GM15510 (cell line): ENCODE measurements around the gene MTMR4.
A peak's percentile ranks its signal among the peaks of the same experiment; 100 is the strongest.

Source experiments
- POLR2A ChIP-seq: IDR thresholded peaks from 3 replicates; pipeline ENCODE4 v1.6.1; 2011; ENCODE audit warnings: borderline replicate concordance; ENCODE audit not compliant: insufficient read length; ENCODE audit errors: extremely low read depth

The MTMR4 gene

DNA sequence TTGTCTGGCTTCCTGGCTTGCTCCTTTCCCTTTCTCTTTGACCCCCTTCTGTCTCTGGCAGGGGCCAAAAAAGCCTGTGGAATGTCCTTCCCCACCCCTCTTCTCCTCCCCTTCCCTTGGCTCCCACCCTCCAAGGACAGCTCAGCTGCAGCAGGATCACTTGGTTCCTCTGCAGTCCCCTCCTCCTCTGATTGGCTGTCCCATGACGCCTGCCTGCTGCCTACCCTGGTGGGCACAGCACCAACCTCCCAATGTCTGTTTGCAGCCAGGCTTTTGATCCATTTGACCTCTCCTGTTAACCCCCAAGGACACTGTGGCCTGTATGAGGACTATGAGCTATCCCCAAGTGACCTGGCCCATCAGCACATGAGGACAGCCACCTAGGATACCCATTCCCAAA, 14.8 kb upstream of the MTMR4 start:
- TF ChIP-seq POLR2A = no peak

DNA sequence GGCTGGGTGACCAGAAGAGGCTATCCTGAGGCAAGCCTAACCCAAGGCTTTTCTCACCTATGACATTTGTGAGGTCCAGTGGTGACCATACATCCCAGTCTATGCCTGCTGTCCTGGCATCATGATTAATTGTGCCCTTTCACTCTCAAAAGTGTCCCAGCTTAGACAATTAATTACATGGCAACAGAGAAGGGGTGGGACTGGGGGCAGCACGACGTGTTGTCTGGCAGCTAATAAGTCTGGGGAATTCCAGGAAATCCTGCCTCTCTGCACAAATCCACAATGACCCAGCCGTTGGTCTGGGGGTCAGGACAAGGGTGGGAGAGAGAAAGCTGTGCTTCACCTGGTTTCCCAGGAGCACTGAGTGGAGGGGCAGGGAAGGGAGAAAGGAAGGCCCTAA, 14.0 kb upstream of the MTMR4 start:
- no peak for TF ChIP-seq POLR2A

DNA sequence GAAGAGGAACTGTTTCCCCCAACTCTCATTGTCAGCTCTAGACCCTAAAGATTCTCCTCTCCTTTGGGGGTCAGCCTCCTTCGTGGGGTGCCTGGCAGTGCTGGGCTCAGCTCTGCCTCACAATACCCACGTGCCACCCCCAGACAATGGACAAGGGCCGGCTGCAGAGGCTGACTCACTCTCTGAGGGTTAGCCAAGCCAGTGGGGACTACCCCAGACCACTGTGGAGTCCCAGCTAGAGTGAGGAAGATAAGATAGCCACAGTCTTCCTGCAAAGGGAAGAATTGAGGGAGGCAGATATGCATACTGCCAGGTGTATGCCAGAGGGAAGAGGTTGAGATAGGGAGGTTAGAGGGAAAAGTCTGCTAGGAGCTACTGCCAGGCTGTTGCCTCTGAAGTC, 13.5 kb upstream of the MTMR4 start:
- TF ChIP-seq POLR2A = no peak

GRCh38 chr17:58527306-58527705, 12.9 kb upstream of the MTMR4 start:
- no peak for TF ChIP-seq POLR2A

DNA sequence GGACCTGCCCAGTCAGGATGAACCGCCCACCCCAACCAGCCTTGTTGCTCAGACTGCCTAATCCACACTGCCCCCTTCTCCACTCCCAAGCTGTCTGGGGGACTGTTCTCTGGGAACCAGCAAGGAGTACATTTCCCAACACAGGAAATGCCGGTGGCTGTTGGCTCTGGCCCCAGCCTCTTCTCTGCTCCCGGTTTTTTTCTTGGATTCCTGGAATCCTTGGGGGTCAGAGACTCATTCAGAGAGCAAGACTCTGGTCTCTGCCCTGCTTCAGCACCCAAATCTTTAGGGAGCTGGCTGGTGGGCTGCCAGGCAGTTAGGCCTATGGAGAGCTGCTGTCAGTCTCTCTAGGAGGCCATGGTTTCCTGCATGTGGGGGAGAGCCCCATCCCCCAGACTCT, 10.8 kb upstream of the MTMR4 start:
- TF ChIP-seq POLR2A = no peak

DNA sequence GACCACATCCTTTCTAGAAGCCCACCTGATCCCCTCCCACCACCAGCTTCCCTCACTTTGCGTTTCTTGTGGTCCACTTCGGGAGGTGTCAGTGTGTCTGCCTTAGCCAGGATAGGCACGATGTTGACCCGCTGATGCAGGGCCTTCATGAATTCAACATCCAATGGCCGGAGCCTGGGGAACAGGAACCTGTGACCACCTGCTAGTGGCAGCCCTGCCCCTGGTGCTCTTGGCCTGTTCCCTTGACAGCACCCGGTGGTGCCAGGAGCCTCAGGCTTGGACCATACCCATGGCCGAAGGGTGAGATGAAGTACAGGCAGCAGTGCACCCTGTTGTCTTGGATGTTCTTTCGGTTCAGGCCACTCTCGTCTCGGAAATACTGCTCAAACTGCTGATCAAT, 7.2 kb upstream of the MTMR4 start:
- no peak for TF ChIP-seq POLR2A

DNA sequence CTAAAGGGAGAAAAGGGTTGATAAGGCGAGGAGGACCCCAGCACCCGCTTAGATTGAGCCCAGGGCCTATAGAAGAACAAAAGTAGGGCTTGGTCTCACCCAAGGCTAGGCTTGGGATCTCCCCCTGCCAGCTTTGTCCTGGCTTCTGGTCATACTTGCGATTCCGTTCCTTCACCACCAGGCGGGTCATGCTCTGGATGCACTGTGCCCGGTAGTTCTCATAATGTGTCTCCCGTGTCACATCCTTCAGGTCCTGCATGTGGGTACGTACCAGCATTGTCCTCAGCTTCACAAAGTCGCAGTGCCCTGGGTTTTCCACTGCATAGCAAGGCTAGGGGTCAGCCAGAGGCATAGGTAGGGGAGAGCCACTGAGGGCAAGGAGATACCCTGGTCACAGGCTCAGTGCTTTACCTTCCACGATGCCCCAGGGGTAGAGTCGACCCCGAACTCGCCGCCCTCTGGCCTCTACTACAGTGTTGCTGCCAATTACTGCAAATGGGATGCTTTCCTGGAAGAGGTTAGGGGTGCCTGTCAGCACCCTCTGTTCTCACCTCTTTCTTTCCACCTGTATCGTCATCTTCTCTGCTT, 6.5 kb upstream of the MTMR4 start:
- no peak for TF ChIP-seq POLR2A

GRCh38 chr17:58517928-58518609, 3.6 kb upstream of the MTMR4 start:
- peak; percentile 39 for TF ChIP-seq POLR2A

DNA sequence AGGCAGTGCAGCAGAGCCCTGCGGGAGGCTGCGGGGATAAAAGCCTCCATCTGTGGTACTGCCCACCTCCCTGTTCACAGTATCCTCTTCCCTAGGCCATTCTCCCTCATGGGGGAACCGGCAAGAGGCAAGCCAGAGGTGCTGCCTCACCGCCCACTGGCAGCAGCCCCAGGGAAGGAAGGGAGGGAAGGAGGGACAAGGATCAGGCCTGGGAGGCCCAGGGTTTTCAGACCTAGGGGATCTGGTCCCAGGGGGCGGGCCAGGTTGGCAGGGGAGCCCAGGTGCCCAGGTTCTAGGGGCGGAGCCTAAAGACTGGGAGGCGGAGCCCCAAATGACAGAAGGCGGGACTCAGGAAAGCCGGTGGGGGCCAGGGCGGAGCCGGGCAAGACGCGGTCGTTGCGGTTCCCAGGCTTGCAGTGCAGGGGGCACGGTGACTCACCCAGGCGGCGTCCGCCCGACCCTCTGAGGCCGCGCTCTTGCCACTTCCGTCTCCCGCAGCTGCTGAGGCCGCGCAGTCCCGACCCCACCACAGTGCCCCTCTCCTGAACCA, 3.0 kb upstream of the MTMR4 start:
- TF ChIP-seq POLR2A = peak; percentile 75

DNA sequence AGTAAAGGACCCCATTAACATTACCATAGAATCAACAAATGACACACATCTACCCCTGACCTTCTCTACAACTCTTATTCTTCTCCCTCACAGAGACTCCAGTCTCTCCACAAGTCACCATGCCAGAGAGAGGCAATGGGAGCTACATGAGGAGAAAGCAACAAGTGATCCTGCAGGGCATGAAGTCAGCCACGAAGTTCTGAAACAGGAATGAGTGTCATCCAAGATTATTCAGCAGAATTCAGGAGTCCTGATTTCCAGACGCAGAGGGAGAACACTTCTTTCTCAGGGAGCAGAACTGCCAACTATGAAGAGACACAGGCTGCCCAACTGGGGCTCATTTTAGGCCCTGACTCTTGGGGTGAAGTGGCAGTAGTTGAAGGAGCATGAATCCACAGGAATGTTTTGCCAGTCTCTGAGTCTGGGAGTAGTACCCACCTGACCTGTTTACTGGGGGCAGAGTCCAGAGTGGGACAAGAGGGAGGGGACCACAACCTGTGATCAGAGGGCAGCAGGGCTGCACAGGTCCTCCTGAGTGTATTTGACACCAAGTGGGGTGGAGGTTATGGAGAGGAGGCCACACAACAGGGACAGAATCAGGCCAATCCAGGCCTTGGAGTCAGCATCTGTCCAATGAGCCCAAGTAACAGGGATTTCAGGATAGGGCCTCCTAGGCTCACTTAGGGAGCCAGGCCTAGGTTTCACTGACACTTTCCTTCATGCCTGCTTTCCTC, 2.4 kb upstream of the MTMR4 start:
- TF ChIP-seq POLR2A = no peak

DNA sequence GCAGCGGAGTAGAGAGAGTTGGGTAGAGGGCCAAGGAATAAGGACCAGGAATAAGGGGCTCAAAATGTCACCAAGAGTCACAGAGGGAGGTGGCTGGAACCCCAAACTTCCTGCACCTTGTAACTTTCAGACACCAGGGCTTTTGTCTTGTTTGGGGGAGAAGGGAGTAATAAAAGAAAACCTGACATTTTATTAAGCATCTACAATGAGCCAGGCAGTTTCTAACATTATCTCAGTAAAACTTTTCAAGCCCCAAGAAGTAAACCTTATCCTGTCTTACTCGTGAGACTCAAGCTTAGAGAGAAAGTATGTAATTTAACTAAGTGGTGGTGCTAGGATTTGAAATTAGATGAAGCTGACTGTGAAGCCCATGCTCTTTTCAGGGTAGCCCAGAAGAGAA, 848 bp upstream of the MTMR4 start:
- TF ChIP-seq POLR2A = no peak

- no peak for TF ChIP-seq POLR2A
These were observed 326 bp upstream of the MTMR4 start for GRCh38 chr17:58514770-58515157.

DNA sequence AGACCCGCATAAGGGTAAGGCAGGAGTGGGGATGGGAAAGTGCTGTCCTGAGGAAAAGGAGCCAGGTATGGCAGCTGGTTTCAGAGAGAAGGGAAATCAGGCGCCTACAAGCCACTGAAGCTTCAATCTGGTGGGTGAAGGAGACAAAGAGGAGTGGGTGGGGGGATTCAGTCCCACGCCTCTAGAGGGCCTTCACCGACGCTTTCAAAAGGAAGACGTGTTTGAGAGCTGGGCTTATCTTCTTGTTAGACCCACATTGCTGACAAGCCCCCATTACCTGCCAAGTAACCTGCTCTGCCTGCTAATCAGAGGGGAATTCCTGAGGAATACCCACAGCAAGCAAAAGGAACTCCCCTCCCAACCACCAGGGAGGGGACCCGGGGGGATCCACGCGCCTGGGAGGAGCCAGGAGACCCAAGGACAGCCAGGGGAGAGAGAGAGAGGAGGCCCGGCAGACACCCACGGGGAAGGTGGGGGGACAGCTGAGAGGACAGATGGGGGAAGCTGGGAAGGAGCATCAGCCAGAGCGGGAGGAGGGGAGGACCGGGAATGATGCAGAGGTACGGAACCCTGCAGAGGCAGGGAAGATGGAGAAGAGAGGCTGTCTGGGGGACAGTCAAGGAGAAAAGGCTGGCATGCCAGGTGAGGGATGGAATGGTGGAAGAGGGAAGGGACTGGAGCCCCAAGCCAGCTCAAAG, 1.0 kb downstream of the MTMR4 start:
- TF ChIP-seq POLR2A = no peak

GRCh38 chr17:58510075-58510474, 4.4 kb downstream of the MTMR4 start:
- TF ChIP-seq POLR2A = no peak
